ENCODE measurements around the gene ADAMTSL3.

ADAMTSL3 gene

GRCh38 chr15:83764201-83764838 is 110.4 kb downstream of the ADAMTSL3 start:
- DNase-seq, result no peak

- no peak for DNase-seq
Observed at GRCh38 chr15:83766339-83766738, 112.4 kb downstream of the ADAMTSL3 start.

- DNase-seq, result no peak
Observed at GRCh38 chr15:83767741-83768140, 113.8 kb downstream of the ADAMTSL3 start.

- DNase-seq, result no peak
Observed at GRCh38 chr15:83769411-83769999, 115.6 kb downstream of the ADAMTSL3 start.

- DNase-seq, result no peak
Observed at GRCh38 chr15:83775738-83776137, 121.8 kb downstream of the ADAMTSL3 start.

GRCh38 chr15:83776986-83777385 is 123.1 kb downstream of the ADAMTSL3 start:
- no peak for DNase-seq

GRCh38 chr15:83783227-83783626 is 129.3 kb downstream of the ADAMTSL3 start:
- no peak for DNase-seq

- DNase-seq, result no peak
Observed at GRCh38 chr15:83784975-83785374, 131.1 kb downstream of the ADAMTSL3 start.

GRCh38 chr15:83786336-83786735 is 132.4 kb downstream of the ADAMTSL3 start:
- no peak for DNase-seq

- DNase-seq, result no peak
Observed at GRCh38 chr15:83793069-83793468, 139.1 kb downstream of the ADAMTSL3 start.

- DNase-seq, result no peak
Observed at GRCh38 chr15:83794209-83794608, 140.3 kb downstream of the ADAMTSL3 start.

- DNase-seq, result no peak
Observed at GRCh38 chr15:83809345-83809744, 155.4 kb downstream of the ADAMTSL3 start.

- no peak for DNase-seq
Observed at GRCh38 chr15:83810110-83810509, 156.2 kb downstream of the ADAMTSL3 start.

- DNase-seq, result no peak
Observed at GRCh38 chr15:83813682-83814081, 159.8 kb downstream of the ADAMTSL3 start.

- DNase-seq, result no peak
Observed at GRCh38 chr15:83815506-83815905, 161.6 kb downstream of the ADAMTSL3 start.

GRCh38 chr15:83816124-83816883 is 162.4 kb downstream of the ADAMTSL3 start:
- DNase-seq, result no peak

- no peak for DNase-seq
Observed at GRCh38 chr15:83818591-83818990, 164.7 kb downstream of the ADAMTSL3 start.

GRCh38 chr15:83830381-83830780 is 176.5 kb downstream of the ADAMTSL3 start:
- no peak for DNase-seq

- DNase-seq, result no peak
Observed at GRCh38 chr15:83833569-83833968, 179.6 kb downstream of the ADAMTSL3 start.

- no peak for DNase-seq
Observed at GRCh38 chr15:83835479-83835878, 181.6 kb downstream of the ADAMTSL3 start.

GRCh38 chr15:83837945-83838571 is 184.1 kb downstream of the ADAMTSL3 start:
- peak; percentile 21 for DNase-seq

- no peak for DNase-seq
Observed at GRCh38 chr15:83838763-83839162, 184.8 kb downstream of the ADAMTSL3 start.

- no peak for DNase-seq
Observed at GRCh38 chr15:83842281-83842680, 188.4 kb downstream of the ADAMTSL3 start.

GRCh38 chr15:83843471-83843871 is 189.5 kb downstream of the ADAMTSL3 start:
- no peak for DNase-seq
